GM12878 (cell line): ENCODE measurements around the gene PRSS16. TPM values are rescaled to one million over a fixed set of nuclear protein-coding genes. Genes with fewer than 3 reads are reported as not detected.

ENCODE experiments used
- BACH1 ChIP-seq: fragments of 450-650 bp; IDR thresholded peaks from 2 replicates; pipeline ENCODE4 v1.6.1; 2017; ENCODE audit warnings: mild to moderate bottlenecking, borderline replicate concordance
- BMI1 ChIP-seq: fragments of 450-650 bp; IDR thresholded peaks from 2 replicates; pipeline ENCODE4 v1.6.1; 2016; ENCODE audit warnings: mild to moderate bottlenecking, moderate library complexity, borderline replicate concordance
- BRCA1 ChIP-seq: IDR thresholded peaks from 2 replicates; pipeline ENCODE4 v1.6.1; 2011; ENCODE audit warnings: low read depth, low read length, improper control_type of control experiment
- CBX5 ChIP-seq: sonication (generic); IDR thresholded peaks from 2 replicates; pipeline ENCODE4 v1.6.1; 2016; ENCODE audit warnings: low read depth, moderate library complexity, mild to moderate bottlenecking, inconsistent platforms
- CHD4 ChIP-seq: fragments of 200-600 bp; sonication (generic); IDR thresholded peaks from 2 replicates; pipeline ENCODE4 v1.6.1; 2016; ENCODE audit warnings: mild to moderate bottlenecking
- EP300 ChIP-seq, 2 experiments: fragments of 150-350 bp in 1 of 2; IDR thresholded peaks; 2 replicates each; pipeline ENCODE4 v1.6.1; 2011 to 2012; ENCODE audit warnings: low read depth in 2 of 2, low read length in 2 of 2, borderline replicate concordance in 1 of 2, improper control_type of control experiment in 1 of 2, inconsistent platforms in 1 of 2; ENCODE audit not compliant: control insufficient read depth in 1 of 2
- ESRRA ChIP-seq: IDR thresholded peaks from 2 replicates; pipeline ENCODE4 v1.6.1; 2012; ENCODE audit warnings: mild to moderate bottlenecking, low read length, improper control_type of control experiment
- GABPA ChIP-seq: IDR thresholded peaks from 2 replicates; pipeline ENCODE4 v1.6.1; 2014; ENCODE audit warnings: antibody characterized with exemption, low read depth, mild to moderate bottlenecking, inconsistent platforms
- GATAD2B ChIP-seq: fragments of 450-650 bp; conservative IDR thresholded peaks from 2 replicates; pipeline ENCODE4 v1.6.1; 2017; ENCODE audit warnings: low read depth, mild to moderate bottlenecking, moderate library complexity
- MTA3 ChIP-seq: IDR thresholded peaks from 2 replicates; pipeline ENCODE4 v1.6.1; 2012; ENCODE audit warnings: low read length, inconsistent platforms, borderline replicate concordance
- NFIC ChIP-seq: IDR thresholded peaks from 2 replicates; pipeline ENCODE4 v1.6.1; 2012; ENCODE audit warnings: low read depth, mild to moderate bottlenecking, inconsistent platforms, low read length, moderate library complexity
- NKRF ChIP-seq: fragments of 450-650 bp; conservative IDR thresholded peaks from 2 replicates; pipeline ENCODE4 v1.6.1; 2017; ENCODE audit warnings: mild to moderate bottlenecking, moderate library complexity
- PAX5 ChIP-seq: IDR thresholded peaks from 2 replicates; pipeline ENCODE4 v1.6.1; 2011; ENCODE audit warnings: low read depth, low read length, borderline replicate concordance
- SREBF2 ChIP-seq: IDR thresholded peaks from 2 replicates; pipeline ENCODE4 v1.6.1; 2012; ENCODE audit warnings: mild to moderate bottlenecking, low read length
- USF1 ChIP-seq: IDR thresholded peaks from 2 replicates; pipeline ENCODE4 v1.6.1; 2011; ENCODE audit warnings: borderline replicate concordance, low read depth, mild to moderate bottlenecking, moderate library complexity, mixed read lengths, low read length; ENCODE audit not compliant: insufficient read depth; ENCODE audit errors: extremely low read length
- YY1 ChIP-seq: IDR thresholded peaks from 2 replicates; pipeline ENCODE4 v1.6.1; 2011; ENCODE audit warnings: low read depth, mild to moderate bottlenecking, low read length
- ZBTB4 ChIP-seq: fragments of 450-650 bp; formaldehyde crosslinking; IDR thresholded peaks from 2 replicates; pipeline ENCODE4 v1.4.0; 2022; ENCODE audit warnings: mild to moderate bottlenecking, moderate library complexity
- ZNF207 ChIP-seq: fragments of 450-650 bp; IDR thresholded peaks from 2 replicates; pipeline ENCODE4 v1.6.1; 2014; ENCODE audit warnings: antibody characterized with exemption, mild to moderate bottlenecking, borderline replicate concordance
- ZNF687 ChIP-seq: fragments of 450-650 bp; IDR thresholded peaks from 2 replicates; pipeline ENCODE4 v1.6.1; 2017; ENCODE audit warnings: mild to moderate bottlenecking, moderate library complexity
- ZSCAN29 ChIP-seq: fragments of 450-650 bp; IDR thresholded peaks from 2 replicates; pipeline ENCODE4 v1.6.1; 2017; ENCODE audit warnings: mild to moderate bottlenecking, moderate library complexity
- polyA plus RNA-seq, 11 experiments: library from polyadenylated mRNA; depleted of rRNA in 4 of 11; unstranded in 6 of 11; stranded (reverse) in 5 of 11; fragments of >200 nt; fragmentation: Nextera tagmentation in 4 of 11; fragmentation: Illumina TruSeq in 1 of 11; extraction: Ambion mirVana in 4 of 11; extraction: Trizol in 1 of 11; gene quantifications; 1 replicate in 1 of 11; 2 replicates in 10 of 11; pipeline versions ENCODE4 v1.2.1 to v1.2.3, GENCODE V29; 2011 to 2016; ENCODE audit warnings: inconsistent platforms in 2 of 11, missing spikeins in 2 of 11, low read depth in 1 of 11
- total RNA-seq, 4 experiments: library from RNA; depleted of rRNA in 3 of 4; stranded (reverse); fragments of >200 nt in 3 of 4; fragmentation: Illumina TruSeq in 1 of 4; extraction: Trizol in 1 of 4; gene quantifications; 2 replicates each; pipeline versions ENCODE4 v1.2.1 to v1.2.3, GENCODE V29; 2013 to 2021

The PRSS16 gene
- total and polyA plus RNA-seq, 10 of the 15 experiments (the other 5 are each of a cell fraction or from before 2014, with no cell fraction given), result 2.1 to 12.8 (median 6.6) TPM

GRCh38 chr6:27237089-27237803, 10.3 kb upstream of the PRSS16 start (continued):
- TF ChIP-seq ZNF687, result no peak
- TF ChIP-seq BRCA1, result no peak
- TF ChIP-seq CBX5, result 0 out of 2 replicates have a peak, but pooled peaks have one; percentile 40
- no peak for TF ChIP-seq USF1
- TF ChIP-seq GATAD2B, result no peak
- TF ChIP-seq NKRF, result no peak
- TF ChIP-seq ZBTB4, result no peak
- TF ChIP-seq BMI1, result no peak
- TF ChIP-seq YY1, result 0 out of 2 replicates have a peak, but pooled peaks have one; percentile 15
- no peak for TF ChIP-seq NFIC
- TF ChIP-seq EP300 (IDR thresholded peaks at IDR 0.05; ENCODE audit: borderline replicate concordance in 1 of 2, control insufficient read depth in 1 of 2, low read depth in 2 of 2, low read length in 2 of 2), result no peak; a peak in 1 of 4 replicates
- TF ChIP-seq CHD4, result no peak
- no peak for TF ChIP-seq ZNF207
- 0 out of 2 replicates have a peak, but pooled peaks have one; percentile 52 for TF ChIP-seq ZSCAN29
- peak; percentile 44; the same call in 1 of the 2 replicates for TF ChIP-seq GABPA
- TF ChIP-seq ESRRA, result no peak
- peak; percentile 73; the same call in 1 of the 2 replicates for TF ChIP-seq SREBF2
- TF ChIP-seq MTA3, result no peak
- TF ChIP-seq PAX5, result no peak
- no peak for TF ChIP-seq BACH1
